ENCODE data around the gene TXNDC16.

The TXNDC16 gene

GRCh38 chr14:52443506-52443905 lies 108.8 kb downstream of the TXNDC16 start:
- no peak for DNase-seq

- DNase-seq: no peak
Measured at GRCh38 chr14:52442602-52443001, 109.7 kb downstream of the TXNDC16 start.

- no peak for DNase-seq
Measured at GRCh38 chr14:52442166-52442565, 110.1 kb downstream of the TXNDC16 start.

GRCh38 chr14:52439476-52439875 lies 112.8 kb downstream of the TXNDC16 start:
- no peak for DNase-seq

GRCh38 chr14:52434955-52435354 lies 117.3 kb downstream of the TXNDC16 start:
- no peak for DNase-seq

GRCh38 chr14:52430474-52430873 lies 121.8 kb downstream of the TXNDC16 start:
- DNase-seq: no peak

- DNase-seq: no peak
Measured at GRCh38 chr14:52429451-52429850, 122.9 kb downstream of the TXNDC16 start.

- no peak for DNase-seq
Measured at GRCh38 chr14:52427460-52427859, 124.8 kb downstream of the TXNDC16 start.

- DNase-seq: no peak
Measured at GRCh38 chr14:52422650-52423356, 129.5 kb downstream of the TXNDC16 start.

GRCh38 chr14:52417139-52417538 lies 135.2 kb downstream of the TXNDC16 start:
- DNase-seq: no peak

- peak; percentile 63 for DNase-seq
Measured at GRCh38 chr14:52413729-52414408, 138.4 kb downstream of the TXNDC16 start.

- DNase-seq: no peak
Measured at GRCh38 chr14:52412426-52412825, 139.9 kb downstream of the TXNDC16 start.

GRCh38 chr14:52405314-52405713 lies 147.0 kb downstream of the TXNDC16 start:
- DNase-seq: no peak

- peak; percentile 56 for DNase-seq
Measured at GRCh38 chr14:52402812-52403526, 149.3 kb downstream of the TXNDC16 start.

- DNase-seq: peak; percentile 28
Measured at GRCh38 chr14:52400846-52401245, 151.5 kb downstream of the TXNDC16 start.

- no peak for DNase-seq
Measured at GRCh38 chr14:52399921-52400595, 152.2 kb downstream of the TXNDC16 start.

GRCh38 chr14:52399104-52399503 lies 153.2 kb downstream of the TXNDC16 start:
- DNase-seq: no peak

GRCh38 chr14:52397844-52398243 lies 154.5 kb downstream of the TXNDC16 start:
- DNase-seq: no peak

- no peak for DNase-seq
Measured at GRCh38 chr14:52395728-52396127, 156.6 kb downstream of the TXNDC16 start.

GRCh38 chr14:52391881-52392615 lies 160.3 kb downstream of the TXNDC16 start:
- DNase-seq: no peak
